Heart left ventricle (tissue), 13 donors: ENCODE results near the gene RNF167.

ENCODE experiments used
- POLR2A ChIP-seq, 2 donors: fragments of 450-650 bp; IDR thresholded peaks; one replicate each; pipeline ENCODE4 v1.6.1; 2017; ENCODE audit warnings: antibody characterized with exemption in 2 of 2, mild to moderate bottlenecking in 2 of 2, moderate library complexity in 2 of 2
- TF ChIP-seq, protein P1 (sequence below), 12 donors: fragments of 200-600 bp; sonication (generic) in 4 of 12; IDR thresholded peaks; one replicate each; pipeline versions ENCODE4 v1.5.0 to v1.8.0; 2018 to 2022; ENCODE audit warnings: antibody characterized with exemption in 12 of 12, mild to moderate bottlenecking in 5 of 12
- donor health status: ischemic (EF 13 %, LVEDD 7.1; RV severe dilation, severe dysfunction).
- donor health status: DM: no; HTN: yes; CAD: no.
- donor health status: DM: no; HTN: no; CAD: no.
- donor health status: ischemic (EF 25% LVEDD 6.9; RV normal size, moderate dysfunction).
- donor health status: ischemic (EF 25% LVEDD 5.7; RV mildly dilated, moderate dysfunction).
- donor health status: ischemic (EF 35%, LVEDD 5.7; RV mildly dilated, moderate dysfunction).
- donor health status: nonischemic (EF 11% LVEDD 7.7; RV severe dilation, severe dysfunction).
- donor health status: DM: yes; HTN: yes; CAD: no.
- donor health status: PGD.
- donor health status: ischemic (EF 29% LVEDD 5.4; RV normal size, mild dysfunction).
- donor health status: nonischemic (EF 23%, LVEDD 6.1; RV moderate dilation, normal function).

DNA sequence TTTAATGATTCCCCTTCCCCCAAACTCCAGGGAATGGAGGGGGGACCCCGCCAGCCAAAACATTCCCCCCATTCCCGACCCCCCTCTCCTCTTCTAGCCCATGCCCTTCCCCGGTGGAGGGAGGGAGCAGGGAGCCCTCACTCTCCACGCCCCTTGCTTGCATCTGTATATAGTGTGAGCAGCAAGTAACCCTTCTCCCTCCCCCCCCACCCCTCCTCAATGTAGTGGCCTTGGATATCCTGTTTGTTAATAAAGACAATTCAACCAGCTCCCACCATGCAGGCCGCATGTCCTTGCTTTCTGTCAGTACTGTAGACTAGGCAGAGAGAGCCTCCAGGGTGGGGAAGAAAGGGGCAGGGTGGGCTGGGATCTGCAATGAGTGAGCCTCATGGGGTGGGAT lies 42.3 kb upstream of the RNF167 start:
- TF ChIP-seq, protein P1, sequence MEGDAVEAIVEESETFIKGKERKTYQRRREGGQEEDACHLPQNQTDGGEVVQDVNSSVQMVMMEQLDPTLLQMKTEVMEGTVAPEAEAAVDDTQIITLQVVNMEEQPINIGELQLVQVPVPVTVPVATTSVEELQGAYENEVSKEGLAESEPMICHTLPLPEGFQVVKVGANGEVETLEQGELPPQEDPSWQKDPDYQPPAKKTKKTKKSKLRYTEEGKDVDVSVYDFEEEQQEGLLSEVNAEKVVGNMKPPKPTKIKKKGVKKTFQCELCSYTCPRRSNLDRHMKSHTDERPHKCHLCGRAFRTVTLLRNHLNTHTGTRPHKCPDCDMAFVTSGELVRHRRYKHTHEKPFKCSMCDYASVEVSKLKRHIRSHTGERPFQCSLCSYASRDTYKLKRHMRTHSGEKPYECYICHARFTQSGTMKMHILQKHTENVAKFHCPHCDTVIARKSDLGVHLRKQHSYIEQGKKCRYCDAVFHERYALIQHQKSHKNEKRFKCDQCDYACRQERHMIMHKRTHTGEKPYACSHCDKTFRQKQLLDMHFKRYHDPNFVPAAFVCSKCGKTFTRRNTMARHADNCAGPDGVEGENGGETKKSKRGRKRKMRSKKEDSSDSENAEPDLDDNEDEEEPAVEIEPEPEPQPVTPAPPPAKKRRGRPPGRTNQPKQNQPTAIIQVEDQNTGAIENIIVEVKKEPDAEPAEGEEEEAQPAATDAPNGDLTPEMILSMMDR (IDR thresholded peaks at IDR 0.05), result no peak
- no peak for TF ChIP-seq POLR2A (IDR thresholded peaks at IDR 0.05)
